Neural cell (in vitro differentiated cells): ENCODE data around the gene NASP. TPM values are rescaled to one million over a fixed set of nuclear protein-coding genes. Genes with fewer than 3 reads are reported as not detected.

Experiments
- H2AFZ ChIP-seq: fragments of 200-600, 300-800 bp; sonication (generic), shearing (Covaris generic); 2 replicates; pipeline ENCODE4 v1.6.0; 2014; ENCODE audit warnings: low read depth, mild to moderate bottlenecking, antibody characterized with exemption, low read length, moderate library complexity
- H3F3A ChIP-seq: fragments of 200-600 bp; shearing (Covaris generic); 2 replicates; pipeline ENCODE4 v1.6.1; 2016; ENCODE audit warnings: mild to moderate bottlenecking, moderate library complexity, mixed read lengths, antibody characterized with exemption, low read length; ENCODE audit not compliant: insufficient read depth, poor library complexity, severe bottlenecking
- H3K27ac ChIP-seq: fragments of 200-600, 300-800 bp; sonication (generic), shearing (Covaris generic); 2 replicates; pipeline ENCODE4 v1.5.1; 2014; ENCODE audit warnings: mild to moderate bottlenecking, low read length, moderate library complexity
- H3K27me3 ChIP-seq: fragments of 300-800, 200-600 bp; sonication (generic), shearing (Covaris generic); 2 replicates; pipeline ENCODE4 v1.6.0; 2014; ENCODE audit warnings: mild to moderate bottlenecking, low read depth, low read length, moderate library complexity; ENCODE audit not compliant: insufficient read depth
- H3K36me3 ChIP-seq: fragments of 300-800, 200-600 bp; sonication (generic), shearing (Covaris generic); 2 replicates; pipeline ENCODE4 v1.5.1; 2014; ENCODE audit warnings: mild to moderate bottlenecking, antibody characterized with exemption, low read length, moderate library complexity; ENCODE audit not compliant: insufficient read depth
- H3K4me2 ChIP-seq: fragments of 300-800, 200-600 bp; sonication (generic), shearing (Covaris generic); 2 replicates; pipeline ENCODE4 v1.6.0; 2014; ENCODE audit warnings: mild to moderate bottlenecking, low read length
- H3K4me3 ChIP-seq: fragments of 300-800, 200-600 bp; sonication (generic), shearing (Covaris generic); 2 replicates; pipeline ENCODE4 v1.5.1; 2014; ENCODE audit warnings: mild to moderate bottlenecking, low read length, moderate library complexity
- H3K79me2 ChIP-seq: fragments of 200-600 bp; shearing (Covaris generic); replicated peaks from 2 replicates; pipeline ENCODE4 v1.6.0; 2014; ENCODE audit warnings: mild to moderate bottlenecking, low read length, moderate library complexity; ENCODE audit not compliant: insufficient read depth
- H3K9ac ChIP-seq: fragments of 300-800, 200-600 bp; sonication (generic), shearing (Covaris generic); 2 replicates; pipeline ENCODE4 v1.6.1; 2016; ENCODE audit warnings: mild to moderate bottlenecking, low read length, mixed read lengths
- H3K9me2 ChIP-seq: fragments of 200-600 bp; shearing (Covaris generic); 2 replicates; pipeline ENCODE4 v1.6.1; 2016; ENCODE audit warnings: mild to moderate bottlenecking, low read length, mixed read lengths; ENCODE audit not compliant: insufficient read depth
- H3K9me3 ChIP-seq: fragments of 200-600, 300-800 bp; sonication (generic), shearing (Covaris generic); 2 replicates; pipeline ENCODE4 v1.6.1; 2016; ENCODE audit warnings: mild to moderate bottlenecking, mixed run types, low read length, moderate library complexity, mixed read lengths
- H4K20me1 ChIP-seq: fragments of 200-600 bp; shearing (Covaris generic); 2 replicates; pipeline ENCODE4 v1.6.1; 2016; ENCODE audit warnings: mild to moderate bottlenecking, mixed run types; ENCODE audit not compliant: insufficient read depth
- EP300 ChIP-seq: fragments of 450-650 bp; conservative IDR thresholded peaks from 2 replicates; pipeline ENCODE4 v1.6.1; 2014; ENCODE audit warnings: antibody characterized with exemption, mild to moderate bottlenecking, moderate library complexity; ENCODE audit not compliant: poor library complexity, severe bottlenecking
- EZH2 ChIP-seq: fragments of 200-600, 300-800 bp; shearing (Covaris generic), sonication (generic); IDR thresholded peaks from 2 replicates; pipeline ENCODE4 v1.6.1; 2014; ENCODE audit warnings: antibody characterized with exemption, low read length, borderline replicate concordance, mild to moderate bottlenecking; ENCODE audit not compliant: insufficient read depth, poor library complexity, severe bottlenecking
- MXI1 ChIP-seq: fragments of 450-650 bp; conservative IDR thresholded peaks from 2 replicates; pipeline ENCODE4 v1.6.1; 2014; ENCODE audit warnings: antibody characterized with exemption, mild to moderate bottlenecking; ENCODE audit not compliant: poor library complexity, severe bottlenecking
- POLR2AphosphoS5 ChIP-seq: IDR thresholded peaks from 2 replicates; pipeline ENCODE4 v1.6.1; 2012
- RAD21 ChIP-seq: fragments of 450-650 bp; conservative IDR thresholded peaks from 2 replicates; pipeline ENCODE4 v1.6.1; 2014; ENCODE audit warnings: antibody characterized with exemption, mild to moderate bottlenecking, moderate library complexity
- SMC3 ChIP-seq: fragments of 450-650 bp; conservative IDR thresholded peaks from 2 replicates; pipeline ENCODE4 v1.6.1; 2014; ENCODE audit warnings: antibody characterized with exemption, mild to moderate bottlenecking, moderate library complexity; ENCODE audit not compliant: poor library complexity
- TAF1 ChIP-seq: IDR thresholded peaks from 2 replicates; pipeline ENCODE4 v1.6.1; 2012; ENCODE audit warnings: low read depth
- polyA plus RNA-seq: library from polyadenylated mRNA; depleted of rRNA; stranded (reverse); fragments of >200 nt; gene quantifications from 2 replicates; pipeline ENCODE4 v1.2.3, GENCODE V29; 2014
- TF ChIP-seq, protein P1 (sequence below): IDR thresholded peaks from 2 replicates; pipeline ENCODE4 v1.6.1; 2012; ENCODE audit warnings: borderline replicate concordance
- TF ChIP-seq, protein P2 (sequence below): fragments of 450-650 bp; IDR thresholded peaks from 2 replicates; pipeline ENCODE4 v1.5.1; 2014; ENCODE audit warnings: antibody characterized with exemption, mild to moderate bottlenecking, moderate library complexity; ENCODE audit not compliant: poor library complexity, severe bottlenecking

Gene NASP
- polyA plus RNA-seq, 1 donor from 2014 or later, result 177 TPM

DNA sequence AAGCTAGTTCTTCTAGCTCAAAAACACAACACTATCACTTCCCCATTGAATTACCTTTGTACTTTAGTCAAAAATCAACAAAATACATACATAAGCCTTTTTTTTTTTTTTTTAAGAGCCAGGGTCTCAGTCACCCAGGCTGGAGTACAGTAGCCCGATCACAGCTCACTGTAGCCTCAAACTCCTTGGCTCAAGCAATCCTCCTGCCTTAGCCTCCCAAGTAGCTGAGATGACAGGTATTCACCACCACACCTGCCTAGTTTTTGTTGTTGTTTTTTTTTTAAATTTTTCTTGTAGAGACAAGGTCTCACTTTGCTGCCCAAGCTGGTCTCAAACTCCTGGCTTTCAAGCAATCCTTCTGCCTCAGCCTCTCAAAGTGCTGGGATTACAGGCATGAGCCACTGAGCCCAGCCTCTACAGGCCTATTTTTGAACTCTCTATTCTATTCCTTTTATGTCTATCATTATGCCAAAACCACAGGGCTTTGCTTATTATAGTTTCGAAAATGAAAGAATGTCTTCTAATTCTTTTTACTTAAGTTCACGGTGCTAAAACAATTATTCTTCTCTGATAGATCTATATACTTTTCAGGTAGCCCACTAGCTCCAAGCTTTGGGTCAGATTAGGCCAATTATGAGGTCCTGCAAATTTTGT is 72.9 kb downstream of the NASP start:
- Histone ChIP-seq H3K27ac (no peak overlapping the region), H4K20me1 (no peaks in the 10 kb centered on the region), H2AFZ (no peak overlapping the region), H3K79me2 (peaks cover 2% of the 10 kb centered on the region), H3K9me3 (no peaks in the 10 kb centered on the region), H3F3A (no peaks in the 10 kb centered on the region), H3K9me2 (no peaks in the 10 kb centered on the region), H3K4me3 (no peak overlapping the region), H3K27me3 (no peaks in the 10 kb centered on the region), H3K4me2 (no peak overlapping the region), H3K36me3 (peaks cover 12% of the 10 kb centered on the region), H3K9ac (no peak overlapping the region)
- no peak for TF ChIP-seq SMC3

DNA sequence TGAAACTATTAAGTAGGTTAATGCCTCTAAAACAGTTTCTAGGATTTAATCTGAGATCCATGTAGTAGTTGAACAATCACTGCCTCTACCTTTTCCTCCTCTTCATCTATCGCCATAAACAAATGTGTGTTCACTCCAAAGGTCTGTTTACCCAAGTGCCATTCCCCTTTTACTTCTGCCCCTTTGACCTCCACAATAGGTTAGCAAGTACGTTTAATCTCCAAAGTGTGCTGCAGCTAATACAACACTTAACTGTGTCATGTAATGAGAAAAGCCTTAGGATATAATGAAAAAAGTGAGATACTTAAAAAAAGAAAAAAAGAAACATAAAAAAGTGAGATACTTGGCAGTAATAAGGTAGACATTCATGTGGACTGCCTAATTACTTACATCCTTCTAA is 74.3 kb downstream of the NASP start:
- H3K79me2 ChIP-seq, result peaks cover 17% of the 10 kb centered on the region
- H3F3A ChIP-seq, result no peaks in the 10 kb centered on the region
- H3K9me3 ChIP-seq, result no peaks in the 10 kb centered on the region
- no peak overlapping the region for H2AFZ ChIP-seq
- no peaks in the 10 kb centered on the region for H3K9me2 ChIP-seq
- TF ChIP-seq RAD21 (no peak), SMC3 (no peak), MXI1 (no peak), POLR2AphosphoS5 (no peak), EP300 (no peak), EZH2 (no peak), TAF1 (no peak)
- TF ChIP-seq, protein P1, sequence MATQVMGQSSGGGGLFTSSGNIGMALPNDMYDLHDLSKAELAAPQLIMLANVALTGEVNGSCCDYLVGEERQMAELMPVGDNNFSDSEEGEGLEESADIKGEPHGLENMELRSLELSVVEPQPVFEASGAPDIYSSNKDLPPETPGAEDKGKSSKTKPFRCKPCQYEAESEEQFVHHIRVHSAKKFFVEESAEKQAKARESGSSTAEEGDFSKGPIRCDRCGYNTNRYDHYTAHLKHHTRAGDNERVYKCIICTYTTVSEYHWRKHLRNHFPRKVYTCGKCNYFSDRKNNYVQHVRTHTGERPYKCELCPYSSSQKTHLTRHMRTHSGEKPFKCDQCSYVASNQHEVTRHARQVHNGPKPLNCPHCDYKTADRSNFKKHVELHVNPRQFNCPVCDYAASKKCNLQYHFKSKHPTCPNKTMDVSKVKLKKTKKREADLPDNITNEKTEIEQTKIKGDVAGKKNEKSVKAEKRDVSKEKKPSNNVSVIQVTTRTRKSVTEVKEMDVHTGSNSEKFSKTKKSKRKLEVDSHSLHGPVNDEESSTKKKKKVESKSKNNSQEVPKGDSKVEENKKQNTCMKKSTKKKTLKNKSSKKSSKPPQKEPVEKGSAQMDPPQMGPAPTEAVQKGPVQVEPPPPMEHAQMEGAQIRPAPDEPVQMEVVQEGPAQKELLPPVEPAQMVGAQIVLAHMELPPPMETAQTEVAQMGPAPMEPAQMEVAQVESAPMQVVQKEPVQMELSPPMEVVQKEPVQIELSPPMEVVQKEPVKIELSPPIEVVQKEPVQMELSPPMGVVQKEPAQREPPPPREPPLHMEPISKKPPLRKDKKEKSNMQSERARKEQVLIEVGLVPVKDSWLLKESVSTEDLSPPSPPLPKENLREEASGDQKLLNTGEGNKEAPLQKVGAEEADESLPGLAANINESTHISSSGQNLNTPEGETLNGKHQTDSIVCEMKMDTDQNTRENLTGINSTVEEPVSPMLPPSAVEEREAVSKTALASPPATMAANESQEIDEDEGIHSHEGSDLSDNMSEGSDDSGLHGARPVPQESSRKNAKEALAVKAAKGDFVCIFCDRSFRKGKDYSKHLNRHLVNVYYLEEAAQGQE, result no peak
- no peaks in the 10 kb centered on the region for H3K27me3 ChIP-seq
- peaks cover 12% of the 10 kb centered on the region for H3K36me3 ChIP-seq
- no peak overlapping the region for H3K4me3 ChIP-seq
- no peak overlapping the region for H3K4me2 ChIP-seq
- H4K20me1 ChIP-seq, result no peaks in the 10 kb centered on the region
- no peak overlapping the region for H3K9ac ChIP-seq
- no peak overlapping the region for H3K27ac ChIP-seq

DNA sequence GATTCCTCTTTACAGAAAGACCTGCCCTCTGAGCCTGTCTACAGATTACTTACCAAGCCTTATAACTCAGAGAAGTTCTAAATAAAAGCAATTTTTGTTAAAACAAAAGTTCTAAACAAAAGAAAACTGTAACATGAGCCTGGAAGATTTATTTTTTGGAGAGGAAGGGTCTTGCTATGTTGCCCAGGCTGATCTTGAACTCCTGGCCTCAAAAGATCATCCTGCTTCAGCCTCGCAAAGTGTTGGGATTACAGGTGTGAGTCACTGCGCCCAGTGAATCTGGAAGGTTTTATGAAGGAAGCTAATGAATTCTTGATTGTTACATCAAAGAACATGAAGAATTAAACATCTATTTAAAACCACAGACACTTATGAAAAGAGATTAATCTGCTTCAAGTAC is 75.4 kb downstream of the NASP start:
- H3K9ac ChIP-seq, result no peak overlapping the region
- no peaks in the 10 kb centered on the region for H3F3A ChIP-seq
- H2AFZ ChIP-seq, result no peak overlapping the region
- H4K20me1 ChIP-seq, result no peaks in the 10 kb centered on the region
- H3K27ac ChIP-seq, result no peak overlapping the region
- no peaks in the 10 kb centered on the region for H3K27me3 ChIP-seq
- peaks cover 12% of the 10 kb centered on the region for H3K36me3 ChIP-seq
- no peaks in the 10 kb centered on the region for H3K9me3 ChIP-seq
- H3K9me2 ChIP-seq, result no peaks in the 10 kb centered on the region
- peaks cover 24% of the 10 kb centered on the region for H3K79me2 ChIP-seq
- H3K4me2 ChIP-seq, result no peak overlapping the region
- TF ChIP-seq, protein P1, result no peak
- TF ChIP-seq, protein P2, sequence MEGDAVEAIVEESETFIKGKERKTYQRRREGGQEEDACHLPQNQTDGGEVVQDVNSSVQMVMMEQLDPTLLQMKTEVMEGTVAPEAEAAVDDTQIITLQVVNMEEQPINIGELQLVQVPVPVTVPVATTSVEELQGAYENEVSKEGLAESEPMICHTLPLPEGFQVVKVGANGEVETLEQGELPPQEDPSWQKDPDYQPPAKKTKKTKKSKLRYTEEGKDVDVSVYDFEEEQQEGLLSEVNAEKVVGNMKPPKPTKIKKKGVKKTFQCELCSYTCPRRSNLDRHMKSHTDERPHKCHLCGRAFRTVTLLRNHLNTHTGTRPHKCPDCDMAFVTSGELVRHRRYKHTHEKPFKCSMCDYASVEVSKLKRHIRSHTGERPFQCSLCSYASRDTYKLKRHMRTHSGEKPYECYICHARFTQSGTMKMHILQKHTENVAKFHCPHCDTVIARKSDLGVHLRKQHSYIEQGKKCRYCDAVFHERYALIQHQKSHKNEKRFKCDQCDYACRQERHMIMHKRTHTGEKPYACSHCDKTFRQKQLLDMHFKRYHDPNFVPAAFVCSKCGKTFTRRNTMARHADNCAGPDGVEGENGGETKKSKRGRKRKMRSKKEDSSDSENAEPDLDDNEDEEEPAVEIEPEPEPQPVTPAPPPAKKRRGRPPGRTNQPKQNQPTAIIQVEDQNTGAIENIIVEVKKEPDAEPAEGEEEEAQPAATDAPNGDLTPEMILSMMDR, result no peak
- TF ChIP-seq TAF1 (no peak), SMC3 (no peak), POLR2AphosphoS5 (no peak), RAD21 (no peak), EP300 (no peak), EZH2 (no peak), MXI1 (no peak)
- H3K4me3 ChIP-seq, result no peak overlapping the region
